Activated CD8-positive, alpha-beta T cell treated with anti-CD3 and anti-CD28 coated beads for 36 hours (primary cell): Measurements from ENCODE around the gene ZNF532. TPM values are rescaled to one million over a fixed set of nuclear protein-coding genes. Genes with fewer than 3 reads are reported as not detected.

ENCODE experiments used
- ATAC-seq: fragments of 200-7000 bp; cut with Tn5 transposase; one replicate; pipeline ENCODE4 v1.10.0; 2021; ENCODE audit warnings: mild to moderate bottlenecking, moderate library complexity
- CTCF ChIA-PET: fragments of 350-600 bp; sonication (Branson Sonifier 250); formaldehyde crosslinking; loops from one replicate; lab custom pipeline; 2021; ENCODE audit warnings: antibody characterized with exemption; lab: Charles Lee
- POLR2A ChIA-PET: fragments of 350-600 bp; sonication (Branson Sonifier 250); formaldehyde crosslinking; loops from one replicate; lab custom pipeline; 2021; ENCODE audit warnings: antibody characterized with exemption; lab: Charles Lee
- DNase-seq: peaks from one replicate; pipeline ENCODE4 v3.0.0-alpha.2; 2020
- H3K27ac Mint-ChIP-seq: one replicate; pipeline ENCODE4 v1.8.0; 2021; ENCODE audit warnings: mild to moderate bottlenecking, mixed read lengths
- H3K27me3 Mint-ChIP-seq: one replicate; pipeline ENCODE4 v1.8.0; 2021; ENCODE audit warnings: mixed read lengths
- H3K36me3 Mint-ChIP-seq: one replicate; pipeline ENCODE4 v1.8.0; 2021; ENCODE audit warnings: low read depth, mixed read lengths
- H3K4me1 Mint-ChIP-seq: one replicate; pipeline ENCODE4 v1.8.0; 2021; ENCODE audit warnings: low read depth, mixed read lengths
- H3K4me3 Mint-ChIP-seq: one replicate; pipeline ENCODE4 v1.8.0; 2021; ENCODE audit warnings: mild to moderate bottlenecking, moderate library complexity, mixed read lengths
- H3K9me3 Mint-ChIP-seq: one replicate; pipeline ENCODE4 v1.8.0; 2021; ENCODE audit warnings: mixed read lengths
- intact Hi-C: fragments of 100-400 bp; cut with micrococcal nuclease; formaldehyde crosslinking; loops from one replicate; pipeline ENCODE4 v1.10.0; 2022
- total RNA-seq, 2 experiments: library from RNA; stranded (reverse); gene quantifications; one replicate each; pipeline ENCODE4 v1.2.3, GENCODE V29; 2021
- TF ChIP-seq, protein P1 (sequence below): fragments of 200-600 bp; IDR thresholded peaks from one replicate; pipeline ENCODE4 v1.8.0; 2022; ENCODE audit warnings: antibody characterized with exemption, mild to moderate bottlenecking

ZNF532 gene
- total RNA-seq, 2 experiments from 2014 or later = 1.3 to 1.8 TPM

DNA sequence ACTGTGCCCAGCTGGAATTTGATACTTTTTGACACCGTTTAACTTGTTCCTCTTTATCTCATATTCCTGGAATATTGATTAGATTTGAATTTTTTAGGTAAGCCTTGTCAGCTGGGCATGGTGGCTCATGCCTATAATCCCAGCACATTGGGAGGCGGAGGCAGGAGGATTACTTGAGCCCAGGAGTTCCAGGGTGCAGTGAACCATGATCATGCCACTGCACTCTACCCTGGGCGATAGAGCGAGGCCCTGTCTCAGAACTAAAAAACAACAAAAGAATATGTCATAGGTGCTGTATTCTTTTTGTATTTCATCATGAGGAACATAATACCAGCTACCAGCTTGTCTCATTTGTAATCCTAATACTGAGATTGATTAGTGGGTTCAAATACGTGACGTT lies 90.3 kb downstream of the ZNF532 start:
- CTCF ChIA-PET = no interaction called here
- no peak for ATAC-seq

DNA sequence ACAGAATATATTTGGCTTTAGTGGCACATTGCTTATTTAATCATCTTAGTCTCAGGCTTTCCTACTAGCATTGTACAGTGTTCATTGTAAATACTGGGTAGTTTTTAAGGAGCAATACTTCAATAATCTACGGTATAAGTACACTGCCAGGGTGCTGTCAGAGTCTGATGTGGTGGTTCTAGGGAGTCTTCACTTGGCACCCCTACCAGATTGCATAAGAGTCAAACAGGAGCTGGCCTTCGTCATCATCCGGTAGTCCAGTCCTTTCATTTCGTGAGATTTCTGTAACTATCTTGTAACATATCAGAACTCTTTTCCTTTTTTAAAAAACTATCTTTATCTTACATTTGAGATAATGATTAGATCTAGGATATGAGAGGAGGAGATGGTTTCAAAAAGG lies 91.1 kb downstream of the ZNF532 start:
- Mint-ChIP-seq H3K4me1 (no peaks in the 10 kb centered on the region), H3K27ac (no peak overlapping the region), H3K9me3 (no peaks in the 10 kb centered on the region), H3K36me3 (no peaks in the 10 kb centered on the region), H3K4me3 (no peak overlapping the region), H3K27me3 (peaks cover 11% of the 10 kb centered on the region)
- CTCF ChIA-PET = interaction anchor here (1.4 kb wide), 1 partner anchor 26 kb away, joined by 3 read pairs; no protein-coding TSS in a partner anchor
- ATAC-seq (no peak), DNase-seq (no peak)
- POLR2A ChIA-PET = no interaction called here
- TF ChIP-seq, protein P1, sequence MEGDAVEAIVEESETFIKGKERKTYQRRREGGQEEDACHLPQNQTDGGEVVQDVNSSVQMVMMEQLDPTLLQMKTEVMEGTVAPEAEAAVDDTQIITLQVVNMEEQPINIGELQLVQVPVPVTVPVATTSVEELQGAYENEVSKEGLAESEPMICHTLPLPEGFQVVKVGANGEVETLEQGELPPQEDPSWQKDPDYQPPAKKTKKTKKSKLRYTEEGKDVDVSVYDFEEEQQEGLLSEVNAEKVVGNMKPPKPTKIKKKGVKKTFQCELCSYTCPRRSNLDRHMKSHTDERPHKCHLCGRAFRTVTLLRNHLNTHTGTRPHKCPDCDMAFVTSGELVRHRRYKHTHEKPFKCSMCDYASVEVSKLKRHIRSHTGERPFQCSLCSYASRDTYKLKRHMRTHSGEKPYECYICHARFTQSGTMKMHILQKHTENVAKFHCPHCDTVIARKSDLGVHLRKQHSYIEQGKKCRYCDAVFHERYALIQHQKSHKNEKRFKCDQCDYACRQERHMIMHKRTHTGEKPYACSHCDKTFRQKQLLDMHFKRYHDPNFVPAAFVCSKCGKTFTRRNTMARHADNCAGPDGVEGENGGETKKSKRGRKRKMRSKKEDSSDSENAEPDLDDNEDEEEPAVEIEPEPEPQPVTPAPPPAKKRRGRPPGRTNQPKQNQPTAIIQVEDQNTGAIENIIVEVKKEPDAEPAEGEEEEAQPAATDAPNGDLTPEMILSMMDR = no peak
- intact Hi-C loops = no loop called here

More for the DNA sequence above, 90.3 kb downstream of the ZNF532 start:
- Mint-ChIP-seq H3K27ac (no peak overlapping the region), H3K27me3 (peaks cover 11% of the 10 kb centered on the region), H3K4me1 (no peaks in the 10 kb centered on the region), H3K9me3 (no peaks in the 10 kb centered on the region), H3K36me3 (no peaks in the 10 kb centered on the region), H3K4me3 (no peak overlapping the region)
- TF ChIP-seq, protein P1 = no peak
- no peak for DNase-seq
- intact Hi-C loops = no loop called here
- POLR2A ChIA-PET = no interaction called here

DNA sequence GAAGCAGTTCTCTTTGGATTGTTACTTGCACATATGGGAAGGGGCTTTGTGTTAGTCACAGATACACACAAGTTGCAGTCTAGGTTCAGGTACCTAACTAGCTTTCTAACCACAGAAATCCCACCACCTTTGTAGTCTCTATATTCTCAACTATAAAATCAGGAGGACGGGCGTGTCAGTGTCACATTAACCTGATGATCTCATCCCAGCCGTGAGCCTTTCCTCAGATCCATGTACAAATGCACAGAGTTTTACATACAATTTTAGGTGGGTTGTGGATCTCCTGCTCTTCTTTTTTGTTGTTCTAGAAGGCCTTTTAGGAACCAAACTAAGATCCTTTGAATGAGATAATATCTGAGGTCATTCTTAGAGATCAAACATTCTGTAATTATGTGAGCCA lies 94.0 kb downstream of the ZNF532 start:
- Mint-ChIP-seq H3K4me3 (no peak overlapping the region), H3K9me3 (no peaks in the 10 kb centered on the region), H3K27me3 (peaks cover 8% of the 10 kb centered on the region), H3K4me1 (no peaks in the 10 kb centered on the region), H3K27ac (no peak overlapping the region), H3K36me3 (no peaks in the 10 kb centered on the region)
- TF ChIP-seq, protein P1 = no peak
- ChIA-PET CTCF (interaction anchor here (0.7 kb wide), 1 partner anchor 438 kb away, joined by 3 read pairs; no protein-coding TSS in a partner anchor), POLR2A (no interaction called here)
- DNase-seq = no peak
- ATAC-seq = no peak
- intact Hi-C loops = no loop called here

DNA sequence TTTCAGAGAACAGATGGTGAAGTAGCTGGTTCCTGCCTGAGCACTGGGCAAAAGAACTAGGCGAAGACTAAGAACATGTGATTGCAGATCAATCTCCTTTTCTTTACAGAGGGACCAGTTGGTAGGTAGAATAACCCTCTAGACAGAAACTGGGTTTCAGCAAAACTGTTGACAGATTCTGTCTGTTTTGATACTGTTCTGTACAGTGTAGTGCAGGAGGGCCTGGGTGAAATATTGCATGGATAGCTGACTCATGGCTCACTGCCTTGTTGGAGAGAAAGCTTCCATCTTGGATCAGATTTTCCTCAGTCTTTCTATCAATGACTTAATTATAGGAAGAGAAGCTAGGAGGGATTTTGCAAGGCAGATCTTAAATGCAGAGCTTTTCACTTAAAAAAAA lies 95.8 kb downstream of the ZNF532 start:
- CTCF ChIA-PET = interaction anchor here (0.9 kb wide), 1 partner anchor 12 kb away, joined by 3 read pairs; no protein-coding TSS in a partner anchor

More for the DNA sequence above, 95.8 kb downstream of the ZNF532 start:
- Mint-ChIP-seq H3K27ac (no peak overlapping the region), H3K4me1 (peaks cover 2% of the 10 kb centered on the region), H3K27me3 (peaks cover 9% of the 10 kb centered on the region), H3K36me3 (no peaks in the 10 kb centered on the region), H3K9me3 (no peaks in the 10 kb centered on the region), H3K4me3 (no peak overlapping the region)
- no peak for DNase-seq
- intact Hi-C loops = no loop called here
- TF ChIP-seq, protein P1 = no peak
- POLR2A ChIA-PET = no interaction called here
- ATAC-seq = no peak
